GM21529 (cell line): ENCODE results near the gene TRIM40.
"Not testable (repeated sequence)": the region's sequence is repeated elsewhere in the genome, so short reads cannot be mapped to it uniquely, and the experiment has no call there.

Experiments used
- ATAC-seq: cut with Tn5 transposase; IDR thresholded peaks from one replicate; pipeline ENCODE4 v1.9.1; 2021; ENCODE audit not compliant: unreplicated experiment

TRIM40 gene

DNA sequence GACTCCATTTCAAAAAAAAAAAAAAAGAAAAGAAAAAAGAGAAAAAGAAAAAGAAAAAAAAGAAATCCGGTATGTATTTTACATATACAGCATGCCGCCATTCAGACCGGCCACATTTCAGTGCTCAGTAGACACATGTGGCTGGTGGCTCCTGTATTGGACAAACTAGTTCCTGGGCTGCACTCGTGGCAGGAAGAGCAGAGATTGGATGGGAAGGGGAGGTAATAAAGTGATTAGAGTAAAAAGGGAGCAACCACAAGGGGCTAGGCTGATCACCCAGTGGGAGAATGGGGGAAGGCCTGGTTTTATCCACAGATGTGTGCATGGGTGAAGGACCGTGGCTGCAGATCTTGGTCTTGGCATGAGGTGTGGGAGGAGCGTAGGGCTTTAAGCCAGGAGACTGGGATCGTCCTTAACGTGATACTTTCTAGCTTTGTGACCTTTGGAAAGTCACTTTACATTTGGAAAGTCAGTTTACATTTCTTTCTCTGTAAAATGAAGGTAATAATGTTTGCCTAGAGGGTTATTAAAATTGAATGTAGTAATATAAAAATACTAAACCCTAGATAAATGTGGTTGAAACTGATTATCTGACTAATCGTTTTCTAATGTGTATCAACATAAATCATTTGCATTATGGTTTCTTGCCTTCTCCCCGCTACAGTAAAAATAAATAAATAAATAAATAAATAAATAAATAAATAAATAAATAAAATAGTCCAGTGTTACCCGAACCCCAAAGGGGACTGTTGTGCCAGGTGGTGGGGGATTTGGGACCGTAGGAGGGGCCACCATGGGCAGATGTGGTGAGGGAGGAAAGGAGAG is 26.5 kb downstream of the TRIM40 start:
- ATAC-seq: no peak

DNA sequence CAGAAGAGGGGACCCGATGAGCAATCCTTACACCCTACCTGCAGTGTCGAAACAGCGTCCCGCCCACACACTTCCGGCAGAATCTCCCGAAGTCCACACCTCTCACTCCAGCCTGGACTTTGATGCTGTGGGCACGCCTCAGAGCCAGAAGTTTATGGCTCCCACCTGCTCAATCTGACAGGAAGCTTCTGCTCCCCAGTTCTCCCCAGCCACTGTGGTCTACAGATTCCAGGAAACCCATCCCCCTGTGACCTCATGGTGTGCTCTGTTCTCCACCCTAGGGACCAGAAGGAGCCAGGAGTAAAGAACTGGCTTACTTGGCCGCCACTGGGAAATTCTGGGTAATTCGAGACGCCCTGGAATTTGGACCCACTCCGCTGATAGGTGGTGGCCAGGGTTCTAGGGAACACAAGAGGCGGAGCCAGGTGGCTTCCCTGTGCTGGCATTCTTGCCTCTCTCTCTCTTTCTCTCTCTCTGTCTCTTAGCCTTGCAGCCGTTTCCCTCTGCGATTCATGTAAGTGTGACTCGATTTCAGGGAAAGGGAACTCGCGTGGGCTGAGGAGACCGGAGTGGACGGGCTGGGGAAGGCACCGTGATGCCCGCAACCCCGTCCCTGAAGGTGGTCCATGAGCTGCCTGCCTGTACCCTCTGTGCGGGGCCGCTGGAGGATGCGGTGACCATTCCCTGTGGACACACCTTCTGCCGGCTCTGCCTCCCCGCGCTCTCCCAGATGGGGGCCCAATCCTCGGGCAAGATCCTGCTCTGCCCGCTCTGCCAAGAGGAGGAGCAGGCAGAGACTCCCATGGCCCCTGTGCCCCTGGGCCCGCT is 27.4 kb downstream of the TRIM40 start, which contains the start of gene TRIM15:
Gene TRIM15, plus strand, starts transcription at position 457 of the 828 bp plus-strand sequence. Its CDS starts 139 bp downstream, at position 596.
- no peak for ATAC-seq

DNA sequence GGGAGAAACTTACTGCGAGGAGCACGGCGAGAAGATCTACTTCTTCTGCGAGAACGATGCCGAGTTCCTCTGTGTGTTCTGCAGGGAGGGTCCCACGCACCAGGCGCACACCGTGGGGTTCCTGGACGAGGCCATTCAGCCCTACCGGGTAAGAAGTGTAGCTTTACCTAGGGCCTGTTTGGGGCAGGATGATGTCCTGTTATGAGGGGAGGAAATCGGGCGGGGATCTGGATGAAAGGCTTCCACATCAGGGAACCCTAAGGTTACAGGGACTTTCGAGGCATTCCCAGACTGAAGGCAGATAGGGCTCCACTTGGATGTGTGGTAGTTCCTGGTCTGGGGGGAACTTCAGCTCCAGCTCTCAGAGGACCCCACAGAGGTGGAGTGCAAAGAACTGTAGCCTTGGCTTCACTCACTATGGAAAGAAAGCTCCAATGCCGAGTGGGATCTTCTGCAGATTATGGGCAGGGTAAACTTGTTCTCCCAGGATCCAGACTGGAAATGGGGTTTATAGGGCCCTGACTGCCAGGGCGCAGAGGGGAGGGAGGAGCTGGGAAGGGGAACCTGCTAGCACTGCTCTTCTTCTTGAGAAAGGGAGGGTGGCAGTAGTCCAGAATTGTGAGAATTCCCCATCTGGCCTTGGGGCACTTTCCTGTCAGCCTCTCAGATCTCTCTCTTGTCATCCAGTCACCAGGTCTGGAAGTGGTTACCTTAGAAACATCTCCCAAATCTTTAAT is 28.1 kb downstream of the TRIM40 start:
- ATAC-seq: no peak

DNA sequence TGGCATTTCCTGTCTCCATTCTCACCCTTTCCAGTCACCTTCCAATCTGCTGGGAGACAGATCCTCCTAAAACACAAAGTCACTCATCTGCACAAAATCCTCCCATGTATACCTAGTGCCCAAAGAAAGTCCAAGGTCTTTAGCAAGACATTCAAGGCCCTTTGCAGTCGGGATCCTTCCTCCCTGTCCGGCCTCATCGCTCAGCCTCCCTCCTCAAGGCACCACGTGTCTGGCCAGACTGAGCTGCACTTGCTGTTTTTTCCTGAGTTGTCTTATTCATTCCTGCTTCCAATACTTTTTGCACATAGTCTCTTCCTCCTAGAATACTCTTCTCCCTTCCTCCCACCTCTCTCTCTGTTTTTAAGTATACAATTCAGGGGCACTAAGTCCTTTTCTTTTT is 28.8 kb downstream of the TRIM40 start:
- ATAC-seq: no peak

DNA sequence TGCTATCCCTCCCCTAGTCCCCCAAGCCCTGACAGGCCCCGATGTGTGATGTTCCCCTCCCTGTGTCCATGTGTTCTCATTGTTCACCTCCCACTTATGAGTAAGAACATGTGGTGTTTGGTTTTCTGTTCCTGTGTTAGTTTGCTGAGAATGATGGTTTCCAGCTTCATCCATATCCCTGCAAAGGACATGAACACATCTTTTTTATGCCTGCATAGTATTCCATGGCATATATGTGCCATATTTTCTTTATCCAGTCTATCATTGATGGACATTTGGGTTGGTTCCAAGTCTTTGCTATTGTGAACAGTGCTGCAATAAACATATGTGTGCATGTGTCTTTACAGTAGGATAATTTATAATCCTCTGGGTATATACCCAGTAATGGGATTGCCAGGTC is 29.3 kb downstream of the TRIM40 start:
- not testable (repeated sequence) for ATAC-seq

DNA sequence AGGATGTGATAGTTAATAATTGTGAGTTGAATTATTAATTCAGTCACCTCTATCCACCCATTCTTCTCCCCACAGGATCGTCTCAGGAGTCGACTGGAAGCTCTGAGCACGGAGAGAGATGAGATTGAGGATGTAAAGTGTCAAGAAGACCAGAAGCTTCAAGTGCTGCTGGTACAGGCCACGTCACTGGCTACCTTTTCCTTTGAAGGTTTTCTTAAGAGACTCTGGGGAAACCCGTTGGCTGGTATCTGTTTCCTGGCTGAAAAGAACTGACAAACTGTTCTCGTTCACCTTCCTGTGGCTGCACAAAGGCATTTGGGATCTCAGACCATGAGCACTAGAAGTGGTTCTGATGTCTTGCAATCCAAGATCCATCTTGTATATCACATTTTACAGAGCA is 31.2 kb downstream of the TRIM40 start:
- no peak for ATAC-seq

DNA sequence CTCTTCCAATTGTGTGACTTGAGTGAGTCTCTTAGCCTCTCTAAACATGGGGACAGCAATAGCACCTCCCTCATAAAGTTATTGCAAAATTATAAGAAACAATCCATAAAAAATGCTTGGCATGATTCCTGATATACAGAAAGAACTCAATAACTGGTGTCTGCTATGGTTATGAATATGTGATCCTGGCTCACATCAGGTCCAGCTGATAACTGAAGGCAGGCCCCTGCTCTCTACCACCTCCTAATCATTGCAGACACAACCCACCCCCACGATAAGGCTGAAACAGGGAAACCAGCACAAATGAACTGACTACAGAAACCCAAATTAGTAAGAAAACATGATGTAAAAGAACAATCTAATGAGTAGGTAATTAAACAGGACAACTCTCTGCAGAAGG is 32.8 kb downstream of the TRIM40 start:
- ATAC-seq: no peak

DNA sequence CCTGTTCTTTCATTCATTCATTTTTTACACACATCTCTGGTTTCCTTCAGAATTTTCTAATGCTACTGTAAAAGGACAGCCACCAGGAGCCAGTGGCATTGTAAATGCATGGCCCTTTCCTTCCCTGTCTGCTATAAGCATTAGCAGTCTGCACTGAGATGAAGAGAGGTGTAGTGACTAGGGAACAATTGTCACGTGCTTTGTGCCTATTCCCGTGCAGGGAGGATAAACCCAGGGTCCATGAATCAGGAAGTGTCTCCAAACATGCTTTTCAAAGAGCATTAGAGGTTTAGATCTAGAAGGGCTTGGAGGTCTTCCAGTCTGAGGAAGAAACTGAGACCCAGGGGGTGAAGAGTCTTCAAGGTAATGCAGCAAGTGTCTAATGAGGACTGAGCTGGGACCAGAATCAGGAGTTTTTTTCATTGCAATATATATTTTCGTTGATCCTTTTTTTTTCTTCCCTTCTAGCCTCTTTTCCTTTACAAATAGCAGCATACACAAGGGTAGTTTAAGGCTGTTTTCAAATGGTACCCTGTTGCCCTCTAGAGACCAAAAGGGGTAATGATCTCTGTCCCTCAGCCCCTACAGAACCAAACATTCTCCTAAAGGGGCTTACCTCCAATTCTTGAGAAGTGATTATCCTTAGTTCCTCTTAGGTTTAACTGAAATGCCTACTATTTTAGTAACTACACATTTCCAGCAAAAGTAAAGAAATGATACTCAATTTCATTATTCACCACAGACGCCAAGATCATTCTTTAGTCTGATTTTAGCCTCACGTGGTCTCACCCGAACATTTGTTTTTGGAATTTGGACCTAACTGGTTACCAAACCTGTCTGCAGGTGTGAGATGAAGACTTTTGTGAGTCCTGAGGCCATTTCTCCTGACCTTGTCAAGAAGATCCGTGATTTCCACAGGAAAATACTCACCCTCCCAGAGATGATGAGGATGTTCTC is 34.0 kb downstream of the TRIM40 start:
- no peak for ATAC-seq

DNA sequence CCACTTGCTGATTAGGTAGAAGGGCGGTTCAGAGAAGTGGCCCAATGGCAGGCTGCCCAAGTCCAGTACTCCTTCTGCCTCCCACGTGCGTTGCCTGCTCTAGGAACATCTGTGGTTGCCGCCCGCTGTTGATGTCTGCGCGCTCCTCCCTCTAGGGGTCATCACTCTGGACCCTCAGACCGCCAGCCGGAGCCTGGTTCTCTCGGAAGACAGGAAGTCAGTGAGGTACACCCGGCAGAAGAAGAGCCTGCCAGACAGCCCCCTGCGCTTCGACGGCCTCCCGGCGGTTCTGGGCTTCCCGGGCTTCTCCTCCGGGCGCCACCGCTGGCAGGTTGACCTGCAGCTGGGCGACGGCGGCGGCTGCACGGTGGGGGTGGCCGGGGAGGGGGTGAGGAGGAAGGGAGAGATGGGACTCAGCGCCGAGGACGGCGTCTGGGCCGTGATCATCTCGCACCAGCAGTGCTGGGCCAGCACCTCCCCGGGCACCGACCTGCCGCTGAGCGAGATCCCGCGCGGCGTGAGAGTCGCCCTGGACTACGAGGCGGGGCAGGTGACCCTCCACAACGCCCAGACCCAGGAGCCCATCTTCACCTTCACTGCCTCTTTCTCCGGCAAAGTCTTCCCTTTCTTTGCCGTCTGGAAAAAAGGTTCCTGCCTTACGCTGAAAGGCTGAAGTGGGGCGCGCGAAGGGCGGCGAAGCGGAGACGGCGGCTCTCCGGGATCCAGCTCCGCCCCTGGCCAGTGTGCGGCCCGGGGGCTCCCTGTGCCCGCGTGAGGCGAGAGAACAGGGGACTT is 35.9 kb downstream of the TRIM40 start:
- ATAC-seq: no peak

DNA sequence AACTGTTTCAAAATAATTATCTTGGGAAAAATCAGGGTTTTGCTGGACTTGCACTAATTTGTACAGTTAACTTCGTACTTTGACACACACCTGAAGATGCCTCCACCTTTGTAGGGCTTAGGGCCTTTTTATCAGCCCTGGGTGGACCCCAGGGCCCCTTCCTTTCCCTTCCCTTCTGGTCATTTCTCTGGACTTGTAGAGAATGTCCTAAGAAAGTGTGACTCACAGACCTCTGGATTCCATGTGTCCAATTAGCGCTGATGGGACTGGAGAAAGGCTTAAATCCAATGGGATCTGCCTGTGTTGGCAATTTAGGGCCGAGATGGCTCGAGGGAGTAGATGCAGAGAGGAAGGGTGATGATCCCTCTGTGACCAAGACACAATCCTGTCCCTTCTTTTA is 36.7 kb downstream of the TRIM40 start:
- ATAC-seq: no peak

DNA sequence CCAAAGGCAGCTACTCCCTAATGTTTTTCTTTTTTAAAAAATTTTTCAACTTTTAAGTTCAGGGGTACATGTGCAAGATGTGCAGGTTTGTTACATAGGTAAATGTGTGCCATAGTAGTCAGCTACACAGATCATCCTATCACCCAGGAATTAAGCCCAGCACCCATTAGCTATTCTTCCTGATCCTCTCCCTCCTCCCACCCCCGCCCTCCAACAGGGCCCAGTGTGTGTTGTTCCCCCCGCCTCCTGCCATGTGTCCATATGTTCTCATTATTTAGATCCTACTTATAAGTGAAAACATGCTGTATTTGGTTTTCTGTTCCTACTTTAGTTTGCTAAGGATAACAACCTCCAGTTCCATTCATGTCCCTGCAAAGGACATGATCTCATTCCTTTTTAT is 39.8 kb downstream of the TRIM40 start:
- no peak for ATAC-seq

DNA sequence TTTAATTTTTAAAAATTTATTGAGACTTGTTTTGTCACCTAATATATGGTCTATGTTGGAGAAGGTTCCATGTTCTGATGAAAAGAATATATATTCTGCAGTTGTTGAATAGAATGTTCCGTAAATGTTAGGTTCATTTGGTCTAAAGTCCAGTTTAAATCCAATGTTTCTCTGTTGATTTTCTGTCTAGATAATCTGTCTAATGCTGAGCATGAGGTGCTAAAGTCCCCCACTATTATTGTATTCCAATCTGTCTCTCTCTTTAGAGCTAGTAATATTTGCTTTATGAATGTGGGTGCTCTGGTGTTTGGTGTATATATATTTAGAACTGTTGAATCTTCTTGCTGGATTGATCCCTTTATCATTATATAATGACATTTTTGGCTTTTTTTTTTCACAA is 42.9 kb downstream of the TRIM40 start:
- ATAC-seq: no peak

DNA sequence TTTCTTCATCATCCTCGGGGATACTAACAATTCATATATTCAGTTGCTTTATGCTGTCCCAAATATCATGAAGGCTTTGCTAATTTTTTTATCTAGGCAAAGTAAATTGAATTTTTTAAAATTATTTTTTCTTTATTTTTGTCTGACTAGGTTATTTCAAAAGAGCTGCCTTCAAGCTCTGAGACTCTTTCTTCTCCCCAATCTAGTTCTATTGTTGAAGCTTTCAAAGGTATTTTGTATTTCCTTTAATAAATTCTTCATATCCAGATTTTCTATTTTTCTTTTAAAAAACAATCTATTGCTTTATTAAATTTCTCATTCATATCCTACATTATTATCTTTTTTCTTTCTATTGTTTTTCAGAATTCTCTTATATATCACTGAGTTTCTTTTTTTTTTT is 44.2 kb downstream of the TRIM40 start:
- no peak for ATAC-seq

DNA sequence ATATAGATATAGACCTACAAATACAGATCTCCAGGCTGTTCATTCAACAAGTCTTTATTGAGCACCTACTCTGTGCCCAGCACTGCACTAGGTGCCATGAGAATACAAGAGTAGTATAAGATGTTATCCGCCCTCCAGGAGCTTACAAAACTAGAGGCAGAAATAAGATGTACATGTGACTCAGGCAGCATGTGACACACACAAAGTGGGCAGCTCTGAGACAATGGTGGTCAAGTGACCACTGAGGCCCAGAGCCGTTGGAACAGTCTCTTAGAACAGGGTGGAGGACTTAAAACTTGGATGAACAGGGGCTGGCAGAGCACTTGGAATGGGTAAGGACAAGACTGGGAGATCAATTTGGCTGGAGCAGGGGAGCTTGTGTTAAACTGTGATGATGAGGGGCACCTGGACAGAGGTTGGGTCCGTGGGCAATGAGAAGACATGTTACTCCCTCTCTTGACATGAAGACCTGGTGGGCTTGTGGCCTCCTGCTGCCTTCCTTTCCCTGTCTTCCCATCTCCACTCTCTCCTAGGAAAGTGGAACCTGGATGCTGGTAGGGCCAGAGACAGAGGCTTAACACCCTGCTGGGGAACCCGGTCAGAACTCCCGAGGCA is 48.6 kb downstream of the TRIM40 start:
- ATAC-seq: no peak

DNA sequence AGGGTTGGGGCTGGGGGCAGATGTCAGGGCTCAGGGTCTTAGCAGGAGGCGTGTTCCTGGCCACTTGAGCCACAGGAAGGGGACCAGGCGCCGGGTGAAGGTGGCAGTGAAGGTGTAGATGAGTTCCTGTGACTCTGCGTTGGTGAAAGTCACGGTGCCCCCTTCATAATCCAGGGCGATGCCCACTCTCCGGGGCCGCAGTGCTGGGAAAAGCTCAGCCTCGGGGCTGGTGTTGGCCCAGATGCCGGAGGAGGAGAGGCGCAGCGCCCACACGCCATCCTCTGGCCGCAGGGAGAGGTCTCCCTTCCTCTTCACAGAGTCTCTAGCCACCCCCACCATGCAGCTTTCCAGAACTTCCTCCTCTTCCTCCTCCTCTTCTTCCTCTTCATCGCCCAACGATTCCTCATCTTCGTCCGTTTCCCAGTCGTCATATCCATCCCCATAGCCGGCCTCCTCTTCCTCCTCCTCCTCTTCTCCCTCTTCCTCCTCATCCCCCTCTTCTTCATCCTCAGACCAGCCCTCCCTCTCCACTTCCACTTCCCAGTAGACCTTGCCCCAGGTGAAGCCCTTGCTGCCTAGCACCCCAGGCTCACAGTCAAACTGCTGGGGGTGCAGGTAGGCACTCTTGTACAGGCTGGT is 50.0 kb downstream of the TRIM40 start:
- no peak for ATAC-seq

DNA sequence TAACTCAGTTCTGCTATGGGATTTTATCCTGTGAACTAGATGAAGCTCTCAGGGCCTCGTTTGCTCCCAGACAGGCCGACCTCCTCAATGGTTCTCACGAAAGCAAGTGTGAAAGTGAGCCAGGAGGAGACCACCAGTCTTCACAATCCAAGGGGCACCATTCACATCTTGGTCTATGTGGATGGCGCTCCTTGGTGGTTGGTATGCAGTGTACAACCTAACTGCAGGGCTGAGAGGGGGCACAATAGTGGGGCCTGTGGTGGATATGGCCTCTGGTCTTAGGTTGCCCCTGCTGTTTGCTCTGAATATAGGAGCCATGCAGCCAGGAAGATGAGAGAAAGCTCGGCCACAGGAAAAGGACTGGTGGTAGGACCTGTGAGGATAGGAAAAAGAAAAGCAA is 52.6 kb downstream of the TRIM40 start:
- no peak for ATAC-seq

DNA sequence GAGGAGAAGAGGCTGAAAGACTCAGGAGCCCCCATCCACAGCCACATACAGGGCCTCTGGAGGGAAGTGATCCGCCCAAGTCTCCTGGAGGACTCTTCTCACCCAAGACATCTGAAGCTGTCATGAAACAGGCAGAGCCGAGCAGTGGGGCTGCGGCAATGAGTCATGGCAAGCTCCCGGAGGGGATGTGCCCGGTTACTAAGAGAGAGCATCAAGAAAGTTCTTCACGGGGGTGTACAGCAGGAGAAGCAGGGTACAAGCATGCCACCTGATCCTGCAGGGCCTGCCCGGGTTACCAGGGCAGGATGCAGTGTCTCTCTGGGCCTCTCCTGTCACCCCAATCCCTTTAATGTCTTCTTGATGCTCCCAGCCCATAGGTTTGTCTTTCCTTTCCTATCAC is 56.1 kb downstream of the TRIM40 start:
- no peak for ATAC-seq

DNA sequence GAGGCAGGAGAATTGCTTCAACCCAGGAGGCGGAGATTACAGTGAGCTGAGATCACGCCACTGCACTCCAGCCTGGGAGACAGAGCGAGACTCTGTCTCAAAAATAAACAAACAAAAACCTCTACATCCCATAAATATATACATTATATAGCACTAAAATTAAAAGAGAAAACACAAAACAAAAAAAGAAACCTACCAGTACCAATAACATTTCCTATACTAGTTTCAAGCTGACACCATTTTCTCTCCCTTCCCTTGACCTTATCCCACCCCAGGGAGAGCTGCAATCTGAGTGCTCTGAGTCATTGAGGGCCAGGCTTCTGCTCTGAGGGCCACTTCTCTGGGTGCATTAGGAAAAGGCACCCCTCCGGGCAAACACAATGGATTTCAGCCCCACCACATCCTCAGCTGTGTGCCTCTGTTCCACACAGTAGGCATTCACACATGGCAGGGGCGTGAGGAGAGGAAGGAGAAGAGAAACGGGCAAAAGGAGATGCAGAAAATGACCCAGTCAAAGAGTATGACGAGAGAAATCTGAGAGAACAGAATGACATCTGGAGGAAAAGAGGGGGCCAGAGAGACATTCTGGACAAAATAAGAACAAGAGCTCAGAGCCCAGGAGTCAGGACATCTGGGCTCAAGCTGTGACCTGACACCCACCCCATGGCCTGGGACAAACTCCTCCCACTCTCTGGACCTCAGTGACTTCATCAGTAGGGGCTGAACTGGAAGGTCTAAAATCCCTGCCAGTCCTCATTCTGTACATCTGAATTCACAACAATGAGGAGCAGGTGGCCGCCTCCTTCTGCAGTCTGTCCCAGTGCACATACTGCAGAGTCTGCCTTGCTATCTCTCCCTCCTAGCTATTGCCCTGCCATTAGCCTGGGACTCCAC is 59.1 kb downstream of the TRIM40 start:
- ATAC-seq: no peak
